ENCODE results near the gene DCLK1.

The DCLK1 gene

GRCh38 chr13:35854286-35854685, 276.9 kb downstream of the DCLK1 start:
- DNase-seq, result no peak

DNA sequence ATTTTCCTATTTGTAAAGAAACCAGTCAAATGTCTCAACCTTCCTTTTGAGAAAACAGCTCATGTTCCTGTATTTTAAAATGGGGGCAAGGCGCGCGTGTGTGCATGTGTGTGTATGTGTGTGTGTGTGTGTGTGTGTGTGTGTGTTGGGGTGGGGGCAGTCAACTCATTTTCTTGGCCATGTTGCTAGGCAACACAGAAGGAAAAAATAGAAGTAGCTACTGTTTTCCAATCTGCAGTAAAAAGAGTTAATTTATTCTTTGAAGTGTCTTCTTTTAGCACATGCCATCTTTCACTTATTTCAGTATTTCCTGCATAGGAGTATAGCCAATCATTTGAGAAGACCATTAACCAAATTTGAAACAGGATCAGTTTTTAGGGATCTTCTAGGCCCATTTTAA, 279.3 kb downstream of the DCLK1 start:
- no peak for DNase-seq

GRCh38 chr13:35851356-35851755, 279.8 kb downstream of the DCLK1 start:
- DNase-seq, result no peak

- DNase-seq, result no peak
Observed at GRCh38 chr13:35850569-35850968, 280.6 kb downstream of the DCLK1 start.

- DNase-seq, result no peak
Observed at GRCh38 chr13:35849256-35849644, 281.9 kb downstream of the DCLK1 start.

- no peak for DNase-seq
Observed at GRCh38 chr13:35848336-35849255, 282.6 kb downstream of the DCLK1 start.

DNA sequence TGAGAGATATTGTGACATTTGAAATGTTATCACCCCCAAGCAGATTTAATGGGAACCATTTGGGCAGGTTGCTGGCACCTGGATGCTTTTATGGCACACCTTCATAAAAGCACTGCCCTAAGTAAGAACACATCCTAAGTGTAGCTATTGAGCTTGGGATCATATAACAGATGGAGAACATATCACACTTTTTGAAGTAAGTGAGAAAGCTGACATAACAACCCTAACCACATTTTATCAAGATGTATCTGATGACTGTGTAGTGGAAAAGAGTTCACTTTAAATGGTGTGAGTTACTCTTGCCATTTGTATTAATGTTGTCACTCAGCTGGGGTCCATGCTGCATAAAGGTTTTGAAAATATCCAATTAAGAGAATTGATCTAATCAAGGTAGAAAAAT, 287.9 kb downstream of the DCLK1 start:
- no peak for DNase-seq

- no peak for DNase-seq
Observed at GRCh38 chr13:35841060-35841521, 290.1 kb downstream of the DCLK1 start.

GRCh38 chr13:35839806-35840205, 291.4 kb downstream of the DCLK1 start:
- no peak for DNase-seq

DNA sequence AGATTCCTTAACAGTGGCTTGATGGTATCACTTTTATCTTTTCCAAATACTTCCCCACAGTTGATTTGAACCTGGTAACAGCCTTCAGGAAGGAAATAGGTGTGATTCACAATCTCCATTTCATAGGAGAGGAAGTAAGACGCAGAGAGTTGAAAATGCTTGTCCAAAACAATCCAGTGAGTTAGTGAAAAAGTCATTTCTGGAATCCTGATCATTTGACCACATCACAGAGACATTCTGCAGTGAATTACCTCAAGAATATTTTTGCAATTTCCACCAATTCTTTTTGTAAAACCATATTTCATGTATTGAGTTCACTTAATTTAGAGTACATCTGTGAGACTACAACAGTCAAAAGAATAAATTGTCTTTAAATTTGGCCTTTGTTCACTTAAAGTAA, 292.8 kb downstream of the DCLK1 start:
- no peak for DNase-seq

GRCh38 chr13:35836446-35836845, 294.7 kb downstream of the DCLK1 start:
- no peak for DNase-seq

- DNase-seq, result no peak
Observed at GRCh38 chr13:35835989-35836388, 295.2 kb downstream of the DCLK1 start.

DNA sequence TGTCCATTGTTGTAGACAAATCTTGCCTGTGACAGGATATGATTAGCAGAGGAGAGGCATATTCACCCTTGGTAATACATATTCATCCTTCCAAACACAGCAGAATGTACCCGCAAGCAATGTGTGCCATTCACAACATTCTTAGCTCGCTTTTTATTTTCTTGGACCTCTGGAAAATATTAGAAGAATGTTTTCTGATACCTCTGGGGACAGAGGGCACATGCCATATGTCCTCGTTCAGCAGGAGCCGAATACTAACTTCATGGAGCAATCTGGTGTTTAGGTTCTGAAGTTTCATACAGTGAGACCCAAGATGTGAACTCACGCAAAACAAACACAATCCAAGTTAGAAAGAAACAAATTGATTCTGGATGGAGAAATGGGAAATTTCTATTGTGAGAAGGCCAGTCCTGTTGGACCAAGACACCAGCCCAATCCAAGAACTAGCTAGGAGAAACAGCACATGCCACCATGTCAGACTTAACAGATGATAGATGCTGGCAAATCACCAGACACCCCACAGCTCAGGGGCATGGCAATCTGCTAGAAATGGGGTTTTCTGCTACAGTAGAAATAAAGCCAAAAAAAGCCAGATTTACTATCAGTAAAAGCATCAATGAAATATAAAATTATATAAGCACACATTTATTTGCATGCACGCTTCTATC, 297.4 kb downstream of the DCLK1 start:
- no peak for DNase-seq

DNA sequence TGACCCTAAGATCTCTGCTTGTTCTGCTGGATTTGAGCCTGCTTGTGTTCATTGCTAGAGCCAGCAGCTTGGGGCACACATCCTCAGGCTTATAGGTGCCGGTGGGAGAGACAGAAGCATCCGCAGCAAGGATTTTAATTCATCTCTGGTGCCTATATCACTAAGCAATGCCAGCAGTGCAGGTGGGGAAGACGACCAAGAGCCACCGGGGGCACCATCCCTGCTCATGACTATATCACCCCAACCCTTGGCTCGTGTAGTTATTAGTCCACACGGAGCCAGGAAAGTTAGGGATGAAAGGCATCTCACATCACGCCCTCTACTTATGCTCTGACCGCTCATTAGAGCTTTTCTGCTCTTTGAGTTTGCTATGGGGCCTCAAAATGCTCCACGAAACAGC, 298.2 kb downstream of the DCLK1 start:
- DNase-seq, result no peak

GRCh38 chr13:35832551-35832950, 298.6 kb downstream of the DCLK1 start:
- DNase-seq, result no peak

DNA sequence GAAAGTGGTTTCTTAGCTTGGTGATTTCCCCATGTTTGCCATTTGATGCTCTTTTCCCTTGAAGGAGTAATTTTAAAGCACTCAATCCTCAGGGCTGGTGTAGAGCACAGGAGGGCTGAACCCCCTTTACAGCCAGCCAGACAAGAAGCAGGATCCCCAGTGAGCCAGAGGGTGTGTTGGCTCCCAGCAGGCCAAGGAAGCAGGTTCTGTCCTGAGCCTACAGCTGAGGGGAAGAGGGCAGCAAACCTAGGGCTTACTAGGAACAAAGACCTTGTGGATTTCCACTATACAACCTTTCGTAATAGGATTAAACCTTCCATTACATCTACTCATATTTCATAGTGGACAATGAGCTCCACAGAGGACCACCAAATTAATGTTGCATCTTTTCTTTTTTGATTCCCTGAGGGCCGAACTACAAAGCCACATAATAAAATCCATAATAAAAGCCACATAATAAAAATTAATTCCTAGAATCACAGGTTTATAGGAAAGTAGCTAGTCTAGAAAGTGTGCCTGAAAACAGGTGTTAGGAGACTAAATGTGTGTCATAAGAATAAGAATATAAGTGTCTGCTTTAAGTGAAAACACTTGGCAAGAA, 300.2 kb downstream of the DCLK1 start:
- no peak for DNase-seq

DNA sequence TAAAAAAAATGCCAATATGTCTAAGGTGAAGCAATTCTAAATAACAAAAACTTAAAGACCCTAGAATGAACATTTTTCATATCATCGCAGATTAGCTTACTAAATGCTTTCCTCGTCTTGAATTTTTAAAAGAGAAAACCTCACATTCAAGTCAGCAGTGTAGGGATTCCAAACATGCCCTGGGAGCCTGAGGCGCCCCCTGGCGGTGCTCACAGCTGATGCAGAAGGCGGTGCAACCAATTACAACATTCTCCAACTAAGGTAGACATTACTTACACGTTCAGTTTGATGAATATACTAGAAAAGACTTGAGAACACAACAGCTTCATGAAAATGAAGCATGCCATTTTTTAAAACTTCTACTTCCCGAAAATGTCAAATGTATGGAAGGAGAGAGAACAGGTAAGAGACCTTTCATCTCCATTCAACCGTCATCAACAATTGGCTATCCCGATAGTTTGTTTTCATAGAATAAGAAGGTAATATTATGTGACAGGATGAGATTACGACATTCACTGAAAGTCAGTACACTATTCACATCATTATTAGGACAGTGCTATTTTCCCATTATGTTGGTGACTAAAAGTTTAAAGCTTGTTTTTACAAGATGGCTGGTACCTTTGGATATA, 304.4 kb downstream of the DCLK1 start:
- no peak for DNase-seq

DNA sequence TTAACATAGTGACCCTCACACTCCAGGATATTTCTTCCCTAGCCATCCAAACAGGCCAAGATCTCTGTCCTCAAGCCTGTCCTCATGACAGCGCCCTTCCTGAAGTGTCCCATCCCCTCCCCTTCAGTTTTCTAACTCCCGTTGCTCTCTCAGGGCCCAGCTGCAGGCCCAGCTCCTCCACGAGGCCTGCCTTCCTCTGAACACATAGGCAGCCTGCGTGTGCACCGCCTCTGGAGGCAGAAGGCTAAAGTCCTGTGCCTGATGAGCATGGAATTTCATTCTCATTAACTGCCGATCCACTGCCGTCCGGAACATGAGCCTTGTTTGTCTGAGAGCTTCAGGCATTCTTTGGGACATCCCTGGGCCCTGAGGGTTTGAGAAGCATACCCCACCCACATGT, 306.4 kb downstream of the DCLK1 start:
- DNase-seq, result no peak

DNA sequence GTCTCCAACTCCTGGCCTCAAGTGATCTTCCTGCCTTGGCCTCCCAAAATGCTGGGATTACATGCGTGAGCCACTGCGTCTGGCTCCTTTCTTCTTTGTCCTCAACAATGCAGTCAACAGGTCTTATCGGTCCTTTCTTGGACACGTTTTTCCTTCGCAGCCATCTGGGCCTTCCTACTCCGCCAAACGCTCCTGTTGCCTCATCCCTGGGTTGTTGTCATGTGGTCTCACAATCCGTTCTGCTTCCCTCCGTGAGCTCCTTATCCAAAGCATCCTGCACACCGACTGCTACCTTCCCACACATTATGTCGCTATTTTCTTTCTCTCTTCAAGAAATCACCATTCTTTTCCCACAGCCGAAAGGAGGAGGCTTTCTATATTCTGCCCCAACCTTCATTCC, 306.8 kb downstream of the DCLK1 start:
- no peak for DNase-seq

- DNase-seq, result no peak
Observed at GRCh38 chr13:35822666-35823065, 308.5 kb downstream of the DCLK1 start.

- no peak for DNase-seq
Observed at GRCh38 chr13:35818633-35819067, 312.5 kb downstream of the DCLK1 start.

GRCh38 chr13:35817642-35818607, 313.3 kb downstream of the DCLK1 start:
- DNase-seq, result no peak

All from activated naive CD4-positive, alpha-beta T cell (primary cell).